ENCODE data around the gene ZNG1A.
"Not testable (repeated sequence)": the region's sequence is repeated elsewhere in the genome, so short reads cannot be mapped to it uniquely, and the experiment has no call there.

ZNG1A gene

DNA sequence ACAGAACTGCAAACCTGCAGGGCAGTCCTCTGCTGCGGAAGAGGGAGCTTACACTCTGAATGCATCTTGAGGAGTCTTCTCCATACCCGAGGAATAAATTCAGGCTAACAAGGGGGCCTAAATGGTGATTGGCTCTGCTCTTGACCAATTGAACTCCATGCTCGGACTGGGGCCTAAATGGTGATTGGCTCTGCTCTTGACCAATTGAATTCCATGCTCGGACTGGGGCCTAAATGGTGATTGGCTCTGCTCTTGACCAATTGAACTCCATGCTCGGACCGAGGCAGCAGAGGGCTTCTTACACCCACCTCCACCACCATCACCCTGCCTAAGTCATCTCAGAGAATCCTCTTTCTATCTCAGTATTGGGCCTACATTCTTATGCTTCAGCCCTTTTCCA, 79.0 kb downstream of the ZNG1A start:
- H3K4me1 ChIP-seq (ENCODE audit: insufficient read depth, low read length, severe bottlenecking); H3K9me2 ChIP-seq (ENCODE audit: low read depth, low read length); H3K27ac ChIP-seq (ENCODE audit: low read depth, low read length, poor library complexity, severe bottlenecking): not testable (repeated sequence)

GRCh38 chr9:98775-99174, 80.1 kb downstream of the ZNG1A start:
- not testable (repeated sequence) for H4K20me1 ChIP-seq (ENCODE audit: insufficient read depth, low read length); H3K27me3 ChIP-seq (ENCODE audit: insufficient read depth, low read length); H3K9me2 ChIP-seq (ENCODE audit: low read depth, low read length); H3K9me3 ChIP-seq (ENCODE audit: low read length); H3F3A ChIP-seq (ENCODE audit: insufficient read depth, low read length); H3K36me3 ChIP-seq (ENCODE audit: insufficient read depth, low read length); H3K9ac ChIP-seq (ENCODE audit: low read length); H2AFZ ChIP-seq (ENCODE audit: low read length); H3K79me2 ChIP-seq (ENCODE audit: insufficient read depth, low read length); H3K27ac ChIP-seq (ENCODE audit: low read depth, low read length, poor library complexity, severe bottlenecking); H3K4me1 ChIP-seq (ENCODE audit: insufficient read depth, low read length, severe bottlenecking); H3K4me2 ChIP-seq (ENCODE audit: low read length); H3K4me3 ChIP-seq (ENCODE audit: low read depth, low read length, poor library complexity, severe bottlenecking)

More for the DNA sequence above, 79.0 kb downstream of the ZNG1A start:
- H3K4me2 ChIP-seq (ENCODE audit: low read length); H3K36me3 ChIP-seq (ENCODE audit: insufficient read depth, low read length); H3F3A ChIP-seq (ENCODE audit: insufficient read depth, low read length); H4K20me1 ChIP-seq (ENCODE audit: insufficient read depth, low read length); H2AFZ ChIP-seq (ENCODE audit: low read length); H3K9ac ChIP-seq (ENCODE audit: low read length); H3K9me3 ChIP-seq (ENCODE audit: low read length); H3K79me2 ChIP-seq (ENCODE audit: insufficient read depth, low read length); H3K4me3 ChIP-seq (ENCODE audit: low read depth, low read length, poor library complexity, severe bottlenecking); H3K27me3 ChIP-seq (ENCODE audit: insufficient read depth, low read length): not testable (repeated sequence)

- H3K27me3 ChIP-seq (ENCODE audit: insufficient read depth, low read length); H3K9me3 ChIP-seq (ENCODE audit: low read length); H3K27ac ChIP-seq (ENCODE audit: low read depth, low read length, poor library complexity, severe bottlenecking); H3K79me2 ChIP-seq (ENCODE audit: insufficient read depth, low read length); H3K4me1 ChIP-seq (ENCODE audit: insufficient read depth, low read length, severe bottlenecking); H3K36me3 ChIP-seq (ENCODE audit: insufficient read depth, low read length); H3K9ac ChIP-seq (ENCODE audit: low read length); H4K20me1 ChIP-seq (ENCODE audit: insufficient read depth, low read length); H3K9me2 ChIP-seq (ENCODE audit: low read depth, low read length); H3K4me2 ChIP-seq (ENCODE audit: low read length); H2AFZ ChIP-seq (ENCODE audit: low read length); H3F3A ChIP-seq (ENCODE audit: insufficient read depth, low read length); H3K4me3 ChIP-seq (ENCODE audit: low read depth, low read length, poor library complexity, severe bottlenecking): not testable (repeated sequence)
These were observed 83.9 kb downstream of the ZNG1A start for GRCh38 chr9:94992-95391.

DNA sequence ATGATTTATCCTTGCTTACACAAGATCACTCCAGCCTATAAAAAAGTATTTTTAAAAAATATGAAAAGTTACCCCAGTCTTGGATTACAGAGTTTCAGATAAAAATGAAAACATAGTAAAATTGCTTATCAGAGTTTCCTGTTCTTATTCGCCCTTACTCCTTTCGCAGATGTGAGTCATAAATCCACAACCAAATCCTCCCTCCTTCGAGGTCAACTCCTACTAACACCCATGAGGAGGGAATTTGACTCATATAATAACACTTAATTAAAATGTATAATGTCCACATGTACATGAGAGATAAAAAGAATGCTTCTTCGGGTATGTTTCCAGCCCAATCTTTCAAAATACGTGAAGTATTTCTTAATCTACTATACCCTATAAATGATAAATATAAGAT, 84.5 kb downstream of the ZNG1A start:
- not testable (repeated sequence) for H3K4me2 ChIP-seq (ENCODE audit: low read length); H3K79me2 ChIP-seq (ENCODE audit: insufficient read depth, low read length); H4K20me1 ChIP-seq (ENCODE audit: insufficient read depth, low read length); H3F3A ChIP-seq (ENCODE audit: insufficient read depth, low read length); H2AFZ ChIP-seq (ENCODE audit: low read length); H3K27me3 ChIP-seq (ENCODE audit: insufficient read depth, low read length); H3K36me3 ChIP-seq (ENCODE audit: insufficient read depth, low read length); H3K27ac ChIP-seq (ENCODE audit: low read depth, low read length, poor library complexity, severe bottlenecking); H3K9me3 ChIP-seq (ENCODE audit: low read length); H3K4me1 ChIP-seq (ENCODE audit: insufficient read depth, low read length, severe bottlenecking); H3K9me2 ChIP-seq (ENCODE audit: low read depth, low read length); H3K9ac ChIP-seq (ENCODE audit: low read length); H3K4me3 ChIP-seq (ENCODE audit: low read depth, low read length, poor library complexity, severe bottlenecking)

DNA sequence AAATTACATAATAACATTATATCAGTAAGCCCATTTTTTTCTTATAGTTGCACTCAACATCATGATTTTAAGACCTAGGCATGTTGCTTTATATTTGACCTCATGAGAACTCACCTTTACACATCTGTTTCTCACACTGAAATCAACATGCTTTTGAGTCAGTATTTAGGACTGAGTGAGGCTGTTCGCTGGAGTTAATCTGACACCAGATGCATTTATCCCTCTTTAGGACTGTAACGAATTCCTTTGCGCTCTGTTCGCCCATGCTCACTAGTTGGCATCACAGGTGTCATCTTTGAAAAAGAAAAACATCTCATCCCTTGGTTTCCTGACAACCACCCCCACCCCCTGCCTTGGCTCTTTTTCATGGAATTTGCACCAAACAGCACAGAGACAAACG, 84.9 kb downstream of the ZNG1A start:
- H3K9me3 ChIP-seq (ENCODE audit: low read length); H3K79me2 ChIP-seq (ENCODE audit: insufficient read depth, low read length); H3K4me2 ChIP-seq (ENCODE audit: low read length); H3K9me2 ChIP-seq (ENCODE audit: low read depth, low read length); H3K4me3 ChIP-seq (ENCODE audit: low read depth, low read length, poor library complexity, severe bottlenecking); H3K27ac ChIP-seq (ENCODE audit: low read depth, low read length, poor library complexity, severe bottlenecking); H4K20me1 ChIP-seq (ENCODE audit: insufficient read depth, low read length); H3K27me3 ChIP-seq (ENCODE audit: insufficient read depth, low read length); H3F3A ChIP-seq (ENCODE audit: insufficient read depth, low read length); H3K36me3 ChIP-seq (ENCODE audit: insufficient read depth, low read length); H2AFZ ChIP-seq (ENCODE audit: low read length); H3K4me1 ChIP-seq (ENCODE audit: insufficient read depth, low read length, severe bottlenecking); H3K9ac ChIP-seq (ENCODE audit: low read length): not testable (repeated sequence)

GRCh38 chr9:90851-91250, 88.0 kb downstream of the ZNG1A start:
- not testable (repeated sequence) for H4K20me1 ChIP-seq (ENCODE audit: insufficient read depth, low read length); H3K4me1 ChIP-seq (ENCODE audit: insufficient read depth, low read length, severe bottlenecking); H2AFZ ChIP-seq (ENCODE audit: low read length); H3K36me3 ChIP-seq (ENCODE audit: insufficient read depth, low read length); H3K9ac ChIP-seq (ENCODE audit: low read length); H3K27me3 ChIP-seq (ENCODE audit: insufficient read depth, low read length); H3K79me2 ChIP-seq (ENCODE audit: insufficient read depth, low read length); H3K4me3 ChIP-seq (ENCODE audit: low read depth, low read length, poor library complexity, severe bottlenecking); H3K9me3 ChIP-seq (ENCODE audit: low read length); H3K4me2 ChIP-seq (ENCODE audit: low read length); H3F3A ChIP-seq (ENCODE audit: insufficient read depth, low read length); H3K27ac ChIP-seq (ENCODE audit: low read depth, low read length, poor library complexity, severe bottlenecking); H3K9me2 ChIP-seq (ENCODE audit: low read depth, low read length)

DNA sequence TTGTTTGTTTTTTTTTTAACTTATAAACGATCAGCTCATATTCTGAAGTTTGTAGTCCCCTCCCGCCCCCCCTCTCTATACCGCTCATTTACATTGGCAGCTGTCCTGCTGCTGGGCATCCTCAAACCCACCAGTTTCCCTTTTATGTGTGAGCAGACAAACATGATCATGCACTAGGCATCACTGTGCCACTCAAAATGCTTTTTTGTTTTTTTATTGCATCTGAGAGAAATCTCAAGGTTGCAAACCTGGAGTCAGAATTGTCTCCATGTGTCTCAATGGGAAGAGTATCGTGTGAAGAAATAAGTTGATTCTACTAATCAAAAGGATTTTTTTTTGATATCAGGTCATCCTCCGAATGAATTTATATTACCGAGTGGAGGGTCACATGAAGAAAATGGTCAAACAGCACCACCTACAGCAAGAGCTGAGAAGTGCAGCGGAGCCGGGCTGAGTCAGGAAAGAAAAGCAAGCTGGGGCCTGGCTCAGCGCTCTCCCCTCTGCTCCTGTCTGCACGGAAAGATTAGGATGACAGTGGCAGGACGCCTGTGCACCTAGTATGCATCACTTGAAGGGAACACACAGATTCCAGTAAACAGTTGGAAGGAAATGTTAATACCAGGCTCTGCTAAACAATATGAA, 90.3 kb downstream of the ZNG1A start:
- not testable (repeated sequence) for H3K36me3 ChIP-seq (ENCODE audit: insufficient read depth, low read length); H3K9me3 ChIP-seq (ENCODE audit: low read length); H3K4me3 ChIP-seq (ENCODE audit: low read depth, low read length, poor library complexity, severe bottlenecking); H3F3A ChIP-seq (ENCODE audit: insufficient read depth, low read length); H3K4me1 ChIP-seq (ENCODE audit: insufficient read depth, low read length, severe bottlenecking); H3K27me3 ChIP-seq (ENCODE audit: insufficient read depth, low read length); H3K9ac ChIP-seq (ENCODE audit: low read length); H2AFZ ChIP-seq (ENCODE audit: low read length); H4K20me1 ChIP-seq (ENCODE audit: insufficient read depth, low read length); H3K9me2 ChIP-seq (ENCODE audit: low read depth, low read length); H3K4me2 ChIP-seq (ENCODE audit: low read length); H3K27ac ChIP-seq (ENCODE audit: low read depth, low read length, poor library complexity, severe bottlenecking); H3K79me2 ChIP-seq (ENCODE audit: insufficient read depth, low read length)

DNA sequence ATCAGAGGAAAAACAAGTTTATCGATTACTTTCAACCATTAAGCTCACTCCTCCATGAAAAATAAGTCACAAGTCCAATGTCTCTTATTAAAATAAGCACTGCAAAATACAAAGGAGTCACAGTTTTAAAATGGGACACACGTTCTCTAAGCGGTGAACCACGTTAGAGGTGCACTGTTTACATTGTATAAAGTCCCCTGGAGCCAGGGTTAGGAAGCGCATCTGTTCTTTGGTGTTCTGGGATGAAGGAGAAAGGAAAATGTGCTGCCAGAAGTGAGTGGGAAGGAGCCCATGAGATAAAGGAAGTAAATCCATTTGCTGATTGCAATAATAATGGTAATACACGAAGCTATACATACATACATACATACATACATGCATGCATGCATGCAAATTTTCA, 91.0 kb downstream of the ZNG1A start:
- not testable (repeated sequence) for H3K9ac ChIP-seq (ENCODE audit: low read length); H3F3A ChIP-seq (ENCODE audit: insufficient read depth, low read length); H3K27ac ChIP-seq (ENCODE audit: low read depth, low read length, poor library complexity, severe bottlenecking); H4K20me1 ChIP-seq (ENCODE audit: insufficient read depth, low read length); H3K4me3 ChIP-seq (ENCODE audit: low read depth, low read length, poor library complexity, severe bottlenecking); H3K4me1 ChIP-seq (ENCODE audit: insufficient read depth, low read length, severe bottlenecking); H2AFZ ChIP-seq (ENCODE audit: low read length); H3K4me2 ChIP-seq (ENCODE audit: low read length); H3K36me3 ChIP-seq (ENCODE audit: insufficient read depth, low read length); H3K27me3 ChIP-seq (ENCODE audit: insufficient read depth, low read length); H3K79me2 ChIP-seq (ENCODE audit: insufficient read depth, low read length); H3K9me2 ChIP-seq (ENCODE audit: low read depth, low read length); H3K9me3 ChIP-seq (ENCODE audit: low read length)

Measured in OCI-LY1 (cell line).